BE2C (cell line): ENCODE measurements around the gene COMMD6.

ENCODE experiments used
- DNase-seq: peaks from one replicate; pipeline ENCODE4 v3.0.0-alpha.2; 2020
- H3K27me3 ChIP-seq: fragments of 250-450 bp; sonication (Bioruptor Pico); 2 replicates; pipeline ENCODE4 v1.5.1; 2020; ENCODE audit warnings: mild to moderate bottlenecking
- H3K36me3 ChIP-seq: fragments of 250-450 bp; sonication (Bioruptor Pico); 2 replicates; pipeline ENCODE4 v1.5.1; 2020; ENCODE audit warnings: mild to moderate bottlenecking
- H3K4me1 ChIP-seq: fragments of 250-450 bp; sonication (Bioruptor Pico); 2 replicates; pipeline ENCODE4 v1.5.1; 2020
- H3K4me3 ChIP-seq: 2 replicates; pipeline ENCODE4 v1.5.1; 2011; ENCODE audit warnings: low read depth, low read length
- H3K9me3 ChIP-seq: fragments of 250-450 bp; sonication (Bioruptor Pico); 2 replicates; pipeline ENCODE4 v1.5.1; 2020
- TF ChIP-seq, protein P1 (sequence below): IDR thresholded peaks from 2 replicates; pipeline ENCODE4 v1.5.1; 2012; ENCODE audit warnings: mild to moderate bottlenecking, low read depth, low read length

Gene COMMD6

DNA sequence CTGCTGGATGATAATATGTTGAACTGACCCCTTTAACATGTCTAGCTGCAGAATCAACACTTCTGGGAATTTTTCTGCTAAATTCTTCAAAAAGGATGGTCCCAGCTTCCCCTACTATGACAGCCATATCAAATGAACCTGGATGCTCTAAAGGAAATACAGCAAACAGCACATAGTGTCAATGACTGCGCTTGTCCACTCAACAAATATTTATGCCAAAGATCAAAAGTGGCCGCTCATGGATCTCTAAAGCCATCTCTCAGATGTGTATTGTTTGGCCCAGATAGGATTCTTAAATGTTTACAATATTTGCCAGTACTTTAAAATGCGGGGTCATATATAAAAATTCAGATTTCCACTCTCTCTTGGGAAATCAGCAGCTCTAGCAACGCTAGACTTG is 59.0 kb downstream of the COMMD6 start:
- peaks cover 9% of the 10 kb centered on the region; the same call in 1 of the 2 replicates for H3K36me3 ChIP-seq
- DNase-seq: no peak
- TF ChIP-seq, protein P1, sequence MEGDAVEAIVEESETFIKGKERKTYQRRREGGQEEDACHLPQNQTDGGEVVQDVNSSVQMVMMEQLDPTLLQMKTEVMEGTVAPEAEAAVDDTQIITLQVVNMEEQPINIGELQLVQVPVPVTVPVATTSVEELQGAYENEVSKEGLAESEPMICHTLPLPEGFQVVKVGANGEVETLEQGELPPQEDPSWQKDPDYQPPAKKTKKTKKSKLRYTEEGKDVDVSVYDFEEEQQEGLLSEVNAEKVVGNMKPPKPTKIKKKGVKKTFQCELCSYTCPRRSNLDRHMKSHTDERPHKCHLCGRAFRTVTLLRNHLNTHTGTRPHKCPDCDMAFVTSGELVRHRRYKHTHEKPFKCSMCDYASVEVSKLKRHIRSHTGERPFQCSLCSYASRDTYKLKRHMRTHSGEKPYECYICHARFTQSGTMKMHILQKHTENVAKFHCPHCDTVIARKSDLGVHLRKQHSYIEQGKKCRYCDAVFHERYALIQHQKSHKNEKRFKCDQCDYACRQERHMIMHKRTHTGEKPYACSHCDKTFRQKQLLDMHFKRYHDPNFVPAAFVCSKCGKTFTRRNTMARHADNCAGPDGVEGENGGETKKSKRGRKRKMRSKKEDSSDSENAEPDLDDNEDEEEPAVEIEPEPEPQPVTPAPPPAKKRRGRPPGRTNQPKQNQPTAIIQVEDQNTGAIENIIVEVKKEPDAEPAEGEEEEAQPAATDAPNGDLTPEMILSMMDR: no peak
- H3K4me3 ChIP-seq: peak overlapping the region; percentile 90
- H3K4me1 ChIP-seq: peaks cover 8% of the 10 kb centered on the region
- H3K9me3 ChIP-seq: no peaks in the 10 kb centered on the region
- H3K27me3 ChIP-seq: no peaks in the 10 kb centered on the region
